IMR-90 (cell line): Measurements from ENCODE around the gene PCSK5. TPM values are rescaled to one million over a fixed set of nuclear protein-coding genes. Genes with fewer than 3 reads are reported as not detected.

Experiments
- ATAC-seq: fragments of 200-7000 bp; cut with Tn5 transposase; 2 replicates; pipeline ENCODE4 v1.9.1; 2020; ENCODE audit warnings: low read depth, mild to moderate bottlenecking, moderate library complexity
- BruUV-seq: library from RNA; stranded (reverse); fragments of 400-500 nt; replicated peaks from 2 replicates; lab custom pipeline; 2021; lab: Mats Ljungman, UMichigan
- CTCF ChIA-PET: fragments of 300-600 bp; formaldehyde crosslinking; extraction: SDS; loops from one replicate; lab custom pipeline; 2021; ENCODE audit warnings: antibody characterized with exemption; lab: Yijun Ruan, JAX
- POLR2A ChIA-PET: fragments of 300-600 bp; sonication (Branson Sonifier 250); formaldehyde crosslinking; loops from one replicate; lab custom pipeline; 2022; ENCODE audit warnings: antibody characterized with exemption; ENCODE audit not compliant: unreplicated experiment; lab: Charles Lee
- DNase-seq: peaks from one replicate; pipeline ENCODE4 v3.0.0; 2013
- H2AFZ ChIP-seq: replicated peaks from 2 replicates; pipeline ENCODE3; 2013; ENCODE audit warnings: low read length, mild to moderate bottlenecking; ENCODE audit not compliant: poor library complexity
- H2AK5ac ChIP-seq: 2 replicates; pipeline ENCODE4 v1.6.1; 2013; ENCODE audit warnings: low read depth, low read length, inconsistent platforms
- H2AK9ac ChIP-seq: replicated peaks from 2 replicates; pipeline ENCODE3; 2013; ENCODE audit warnings: mild to moderate bottlenecking, low read depth, low read length, moderate library complexity; ENCODE audit not compliant: poor library complexity
- H2BK120ac ChIP-seq: 2 replicates; pipeline ENCODE4 v1.6.1; 2013; ENCODE audit warnings: low read depth, low read length, inconsistent platforms
- H2BK15ac ChIP-seq: 3 replicates; pipeline ENCODE4 v1.6.1; 2013; ENCODE audit warnings: low read depth, low read length, inconsistent platforms
- H2BK20ac ChIP-seq: 2 replicates; pipeline ENCODE4 v1.6.1; 2013; ENCODE audit warnings: low read depth, mild to moderate bottlenecking, inconsistent platforms, low read length, moderate library complexity
- H2BK5ac ChIP-seq: 2 replicates; pipeline ENCODE4 v1.6.1; 2013; ENCODE audit warnings: mild to moderate bottlenecking, low read depth, low read length, inconsistent platforms; ENCODE audit not compliant: poor library complexity, severe bottlenecking
- H3K14ac ChIP-seq: replicated peaks from 2 replicates; pipeline ENCODE4 v1.6.1; 2013; ENCODE audit warnings: low read depth, low read length, inconsistent platforms
- H3K18ac ChIP-seq: 2 replicates; pipeline ENCODE4 v1.6.1; 2013; ENCODE audit warnings: low read depth, low read length, control low read depth
- H3K23ac ChIP-seq: 2 replicates; pipeline ENCODE4 v1.6.1; 2013; ENCODE audit warnings: low read depth, low read length, inconsistent platforms
- H3K27ac ChIP-seq: 2 replicates; pipeline ENCODE4 v1.5.1; 2013; ENCODE audit warnings: mild to moderate bottlenecking, control low read depth, low read length; ENCODE audit not compliant: insufficient read depth
- H3K27me3 ChIP-seq: 2 replicates; pipeline ENCODE4 v1.6.1; 2013; ENCODE audit warnings: low read length; ENCODE audit not compliant: control insufficient read depth, insufficient read depth
- H3K36me3 ChIP-seq: 2 replicates; pipeline ENCODE4 v1.6.1; 2013; ENCODE audit warnings: low read length, mixed read lengths; ENCODE audit not compliant: control insufficient read depth, insufficient read depth
- H3K4ac ChIP-seq: 2 replicates; pipeline ENCODE4 v1.6.1; 2013; ENCODE audit warnings: low read depth, low read length, inconsistent platforms
- H3K4me1 ChIP-seq: 2 replicates; pipeline ENCODE4 v1.6.1; 2013; ENCODE audit warnings: low read length, mixed read lengths; ENCODE audit not compliant: control insufficient read depth, insufficient read depth
- H3K4me2 ChIP-seq: 2 replicates; pipeline ENCODE4 v1.6.1; 2013; ENCODE audit warnings: low read depth, mild to moderate bottlenecking, control low read depth, low read length, moderate library complexity
- H3K4me3 ChIP-seq: 2 replicates; pipeline ENCODE4 v1.5.1; 2013; ENCODE audit warnings: low read depth, mild to moderate bottlenecking, control low read depth, low read length, moderate library complexity; ENCODE audit not compliant: insufficient read depth
- H3K56ac ChIP-seq: 2 replicates; pipeline ENCODE4 v1.6.1; 2013; ENCODE audit warnings: low read length, inconsistent platforms; ENCODE audit not compliant: insufficient read depth; ENCODE audit errors: extremely low read depth
- H3K79me1 ChIP-seq, 2 experiments: 2 replicates each; pipeline ENCODE4 v1.6.1; 2013; ENCODE audit warnings: low read length in 2 of 2, inconsistent platforms in 1 of 2, low read depth in 1 of 2
- H3K9ac ChIP-seq: 2 replicates; pipeline ENCODE4 v1.6.1; 2013; ENCODE audit warnings: low read depth, low read length, control low read depth
- H3K9me1 ChIP-seq: 2 replicates; pipeline ENCODE4 v1.6.1; 2013; ENCODE audit warnings: low read length, inconsistent platforms; ENCODE audit not compliant: insufficient read depth
- H3K9me3 ChIP-seq: 2 replicates; pipeline ENCODE4 v1.6.1; 2013; ENCODE audit warnings: low read length; ENCODE audit not compliant: control insufficient read depth, insufficient read depth
- H4K20me1 ChIP-seq: 2 replicates; pipeline ENCODE4 v1.6.1; 2013; ENCODE audit warnings: low read length, inconsistent platforms; ENCODE audit not compliant: insufficient read depth
- H4K5ac ChIP-seq: 2 replicates; pipeline ENCODE4 v1.6.1; 2013; ENCODE audit warnings: mild to moderate bottlenecking, low read depth, low read length, control low read depth
- H4K8ac ChIP-seq, 2 experiments: 2 replicates each; pipeline ENCODE4 v1.6.1; 2013; ENCODE audit warnings: low read depth in 2 of 2, low read length in 2 of 2, control low read depth in 1 of 2, inconsistent platforms in 1 of 2
- H4K91ac ChIP-seq: 2 replicates; pipeline ENCODE4 v1.6.1; 2013; ENCODE audit warnings: low read depth, low read length, inconsistent platforms; ENCODE audit not compliant: insufficient read depth
- MAFK ChIP-seq: IDR thresholded peaks from 2 replicates; pipeline ENCODE4 v1.6.1; 2012; ENCODE audit warnings: low read depth, low read length, improper control_type of control experiment
- MAZ ChIP-seq: IDR thresholded peaks from 2 replicates; pipeline ENCODE4 v1.6.1; 2012; ENCODE audit warnings: low read depth, mild to moderate bottlenecking, low read length, improper control_type of control experiment, moderate library complexity, borderline replicate concordance
- RCOR1 ChIP-seq: IDR thresholded peaks from 2 replicates; pipeline ENCODE4 v1.6.1; 2012; ENCODE audit warnings: mild to moderate bottlenecking, low read length, improper control_type of control experiment; ENCODE audit not compliant: insufficient replicate concordance
- SMC3 ChIP-seq: fragments of 150-350 bp; IDR thresholded peaks from 2 replicates; pipeline ENCODE4 v1.6.1; 2016; ENCODE audit warnings: low read depth, mild to moderate bottlenecking, antibody characterized with exemption, low read length, moderate library complexity
- WGBS, 2 experiments: methylation state at CpG; one replicate each; pipeline versions ENCODE4 v1.1.5 to v1.1.7; 2013; ENCODE audit warnings: missing lambda C conversion rate in 2 of 2; ENCODE audit not compliant: insufficient read length in 1 of 2; ENCODE audit errors: extremely low coverage in 2 of 2; 5-methylcytosine and 5-hydroxymethylcytosine counted together
- dilution Hi-C: fragments of 300-500 bp; cut with HindIII; formaldehyde crosslinking; loops from one replicate; pipeline ENCODE4 v1.14.3; 2018; ENCODE audit warnings: low sequenced_read_pairs; ENCODE audit not compliant: unreplicated experiment
- in situ Hi-C: fragments of 300-500 bp; cut with MboI; formaldehyde crosslinking; loops from 3 replicates; pipeline ENCODE4 v1.14.3; 2019; ENCODE audit warnings: low sequenced_read_pairs, inconsistent platforms, mixed read lengths
- intact Hi-C: fragments of 100-400 bp; cut with micrococcal nuclease; formaldehyde crosslinking; loops from 2 replicates; pipeline ENCODE4 v1.10.0; 2022
- polyA plus RNA-seq, 3 experiments: library from polyadenylated mRNA; depleted of rRNA; stranded (reverse); fragments of >200 nt; gene quantifications; 2 replicates each; pipeline ENCODE4 v1.2.3, GENCODE V29; 2012; ENCODE audit warnings: low replicate concordance in 1 of 3
- total RNA-seq: library from RNA; depleted of rRNA; stranded (reverse); fragments of >200 nt; gene quantifications from 2 replicates; pipeline ENCODE4 v1.2.3, GENCODE V29; 2012
- TF ChIP-seq, protein P1 (sequence below): fragments of 150-350 bp; IDR thresholded peaks from 2 replicates; pipeline ENCODE4 v1.6.1; 2017; ENCODE audit warnings: mild to moderate bottlenecking, antibody characterized with exemption, low read length, low read depth

The PCSK5 gene
- total and polyA plus RNA-seq, 2 of the 4 experiments (the other 2 are of a cell fraction): 1.5 to 3.0 TPM

GRCh38 chr9:76294301-76294700, 403.8 kb downstream of the PCSK5 start:
- no peak overlapping the region for H3K4me3 ChIP-seq
- WGBS, 2 experiments: no CpG with 5 or more reads among the region's 5 CpGs
- CTCF ChIA-PET: interaction anchor here (1.1 kb wide), 1 partner anchor 403 kb away, joined by 4 read pairs; no protein-coding TSS in a partner anchor
- H3K27ac ChIP-seq: no peak overlapping the region
- no peak overlapping the region for H3K56ac ChIP-seq
- H3K79me1 ChIP-seq: no peaks in the 10 kb centered on the region
- H4K5ac ChIP-seq: no peak overlapping the region
- in situ Hi-C loops (loop anchor here (10.0 kb wide), 1 partner anchor 410 kb away; no protein-coding TSS in a partner anchor), intact Hi-C loops (no loop called here), dilution Hi-C loops (no loop called here)
- H2AK5ac ChIP-seq: no peak overlapping the region
- peaks cover 12% of the 10 kb centered on the region for H3K4me1 ChIP-seq
- POLR2A ChIA-PET: no interaction called here
- H4K8ac ChIP-seq: no peak overlapping the region
- ATAC-seq: no peak
- no peak overlapping the region for H2BK120ac ChIP-seq
- no peaks in the 10 kb centered on the region for H3K36me3 ChIP-seq
- H3K9me1 ChIP-seq: no peaks in the 10 kb centered on the region
- BruUV-seq: no TSS peak
- no peak for DNase-seq
- H3K23ac ChIP-seq: no peak overlapping the region
- no peak overlapping the region for H2BK5ac ChIP-seq
- H4K91ac ChIP-seq: no peak overlapping the region
- TF ChIP-seq RCOR1 (no peak), SMC3 (no peak), MAZ (no peak), MAFK (no peak)
- TF ChIP-seq, protein P1, sequence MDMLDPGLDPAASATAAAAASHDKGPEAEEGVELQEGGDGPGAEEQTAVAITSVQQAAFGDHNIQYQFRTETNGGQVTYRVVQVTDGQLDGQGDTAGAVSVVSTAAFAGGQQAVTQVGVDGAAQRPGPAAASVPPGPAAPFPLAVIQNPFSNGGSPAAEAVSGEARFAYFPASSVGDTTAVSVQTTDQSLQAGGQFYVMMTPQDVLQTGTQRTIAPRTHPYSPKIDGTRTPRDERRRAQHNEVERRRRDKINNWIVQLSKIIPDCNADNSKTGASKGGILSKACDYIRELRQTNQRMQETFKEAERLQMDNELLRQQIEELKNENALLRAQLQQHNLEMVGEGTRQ: no peak
- H3K14ac ChIP-seq: no peak overlapping the region
- no peak overlapping the region for H3K4me2 ChIP-seq
- H2AFZ ChIP-seq: no peak overlapping the region
- H3K4ac ChIP-seq: no peak overlapping the region
- no peak overlapping the region for H2BK20ac ChIP-seq
- no peaks in the 10 kb centered on the region for H3K27me3 ChIP-seq
- no peak overlapping the region for H2AK9ac ChIP-seq
- no peaks in the 10 kb centered on the region for H3K9me3 ChIP-seq
- no peak overlapping the region for H2BK15ac ChIP-seq
- H3K9ac ChIP-seq: no peak overlapping the region
- no peaks in the 10 kb centered on the region for H4K20me1 ChIP-seq
- H3K18ac ChIP-seq: no peak overlapping the region
